Panc1 (cell line): ENCODE results near the gene CBL. TPM values are rescaled to one million over a fixed set of nuclear protein-coding genes. Genes with fewer than 3 reads are reported as not detected.

Source experiments
- ATAC-seq: fragments of 200-7000 bp; cut with Tn5 transposase; 2 replicates; pipeline ENCODE4 v1.9.1; 2020; ENCODE audit warnings: mild to moderate bottlenecking, moderate library complexity
- BruUV-seq: library from RNA; stranded (reverse); fragments of 400-500 nt; replicated peaks from 2 replicates; lab custom pipeline; 2021; lab: Mats Ljungman, UMichigan
- CTCF ChIA-PET: fragments of 300-600 bp; sonication (Branson Sonifier 250); formaldehyde crosslinking; loops from one replicate; lab custom pipeline; 2022; ENCODE audit warnings: antibody characterized with exemption; lab: Charles Lee
- POLR2A ChIA-PET: fragments of 300-600 bp; sonication (Branson Sonifier 250); formaldehyde crosslinking; loops from one replicate; lab custom pipeline; 2022; ENCODE audit warnings: antibody characterized with exemption; lab: Charles Lee
- DNase-seq: peaks from one replicate; pipeline ENCODE4 v3.0.0-alpha.2; 2010; ENCODE audit warnings: low read depth, low spot score
- H3K27ac ChIP-seq: 2 replicates; pipeline ENCODE4 v1.5.1; 2011; ENCODE audit warnings: mild to moderate bottlenecking, low read length, inconsistent platforms
- H3K27me3 ChIP-seq: fragments of 200-500 bp; sonication (Bioruptor generic); 2 replicates; pipeline ENCODE4 v1.6.0; 2014; ENCODE audit warnings: low read length, inconsistent platforms; ENCODE audit not compliant: control insufficient read depth, insufficient read depth
- H3K36me3 ChIP-seq: fragments of 200-500 bp; sonication (Bioruptor generic); 2 replicates; pipeline ENCODE4 v1.5.1; 2014; ENCODE audit warnings: inconsistent platforms, mild to moderate bottlenecking, low read length, moderate library complexity; ENCODE audit not compliant: control insufficient read depth, insufficient read depth
- H3K4me1 ChIP-seq: 2 replicates; pipeline ENCODE4 v1.5.1; 2011; ENCODE audit warnings: inconsistent platforms, mild to moderate bottlenecking, low read length, moderate library complexity; ENCODE audit not compliant: control insufficient read depth, insufficient read depth
- H3K4me3 ChIP-seq, 2 experiments: 2 replicates each; pipeline ENCODE4 v1.5.1; 2011 to 2012; ENCODE audit warnings: low read depth in 2 of 2, low read length in 2 of 2, mild to moderate bottlenecking in 2 of 2, inconsistent platforms in 1 of 2, moderate library complexity in 1 of 2
- H3K9me3 ChIP-seq: fragments of 200-500 bp; sonication (Bioruptor generic); 2 replicates; pipeline ENCODE4 v1.5.1; 2014; ENCODE audit warnings: low read depth, mild to moderate bottlenecking, inconsistent platforms, low read length, moderate library complexity; ENCODE audit not compliant: control insufficient read depth, insufficient read depth
- CTCF ChIP-seq: fragments of 450-650 bp; IDR thresholded peaks from 2 replicates; pipeline ENCODE4 v1.5.1; 2017; ENCODE audit warnings: mild to moderate bottlenecking
- POLR2AphosphoS5 ChIP-seq: IDR thresholded peaks from 2 replicates; pipeline ENCODE4 v1.6.1; 2012; ENCODE audit warnings: mild to moderate bottlenecking, low read depth, low read length, moderate library complexity
- REST ChIP-seq, 2 experiments: IDR thresholded peaks; 2 replicates each; pipeline ENCODE4 v1.6.1; 2011 to 2012; ENCODE audit warnings: low read depth in 2 of 2, control low read depth in 1 of 2, low read length in 1 of 2, mild to moderate bottlenecking in 1 of 2, moderate library complexity in 1 of 2; ENCODE audit not compliant: insufficient read depth in 1 of 2
- SIN3A ChIP-seq: IDR thresholded peaks from 2 replicates; pipeline ENCODE4 v1.6.1; 2012; ENCODE audit warnings: low read depth, mild to moderate bottlenecking, low read length, moderate library complexity, borderline replicate concordance; ENCODE audit not compliant: insufficient read depth
- TCF7L2 ChIP-seq: IDR thresholded peaks from 2 replicates; pipeline ENCODE4 v1.6.1; 2011; ENCODE audit warnings: mild to moderate bottlenecking, low read depth, low read length, inconsistent platforms
- in situ Hi-C: cut with HindIII; loops from 2 replicates; pipeline ENCODE4 v1.10.0; 2016; ENCODE audit warnings: low sequenced_read_pairs, low pct_unique_long_range_greater_than_20kb
- intact Hi-C: fragments of 100-400 bp; cut with micrococcal nuclease; formaldehyde crosslinking; loops from one replicate; pipeline ENCODE4 v1.10.0; 2022; ENCODE audit not compliant: unreplicated experiment
- total RNA-seq: library from RNA; stranded (reverse); gene quantifications from one replicate; pipeline ENCODE4 v1.2.1, GENCODE V29; 2021; ENCODE audit not compliant: unreplicated experiment

CBL gene
- total RNA-seq, 1 experiment from 2014 or later = 69.9 TPM

- Histone ChIP-seq H3K4me1 (no peaks in the 10 kb centered on the region), H3K36me3 (peaks cover 14% of the 10 kb centered on the region), H3K9me3 (no peaks in the 10 kb centered on the region), H3K4me3 (no peak overlapping the region), H3K27me3 (no peaks in the 10 kb centered on the region), H3K27ac (no peak overlapping the region)
- ChIA-PET POLR2A (interaction anchor here (0.6 kb wide), 4 partner anchors 13 to 206 kb away, joined by 3 to 8 read pairs (median 5); partner anchors contain the start of gene DPAGT1), CTCF (interaction anchor here (0.6 to 1.4 kb wide), 5 partner anchors 10 to 272 kb away, joined by 3 to 6 read pairs (median 4); partner anchors contain the start of gene CBL)
- no peak for DNase-seq
- ATAC-seq = no peak
- BruUV-seq = no TSS peak
- in situ Hi-C loops (no loop called here), intact Hi-C loops (no loop called here)
- no peak for TF ChIP-seq CTCF
- no peak for TF ChIP-seq SIN3A
- no peak for TF ChIP-seq TCF7L2
- no peak for TF ChIP-seq POLR2AphosphoS5
- no peak for TF ChIP-seq REST (IDR thresholded peaks at IDR 0.05; ENCODE audit: insufficient read depth in 1 of 2, low read depth in 2 of 2, low read length in 1 of 2)
Observed at GRCh38 chr11:119307974-119308373, 101.8 kb downstream of the CBL start.

GRCh38 chr11:119309411-119309810, 103.3 kb downstream of the CBL start:
- Histone ChIP-seq H3K4me3 (no peak overlapping the region), H3K27me3 (no peaks in the 10 kb centered on the region), H3K4me1 (no peaks in the 10 kb centered on the region), H3K27ac (no peak overlapping the region), H3K36me3 (peaks cover 8% of the 10 kb centered on the region), H3K9me3 (no peaks in the 10 kb centered on the region)
- ATAC-seq (no peak), DNase-seq (no peak)
- TF ChIP-seq SIN3A (no peak), CTCF (no peak), TCF7L2 (no peak), POLR2AphosphoS5 (no peak), REST (IDR thresholded peaks at IDR 0.05; ENCODE audit: insufficient read depth in 1 of 2, low read depth in 2 of 2, low read length in 1 of 2) (no peak)
- ChIA-PET POLR2A (no interaction called here), CTCF (interaction anchor here (1.1 to 1.4 kb wide), 2 partner anchors 11 to 14 kb away, joined by 3 read pairs; no protein-coding TSS in a partner anchor)
- in situ Hi-C loops = no loop called here
- BruUV-seq = no TSS peak
- intact Hi-C loops = no loop called here
